GM10266 (cell line): ENCODE measurements around the gene RRAD.

Experiments used
- DNase-seq: peaks from one replicate; pipeline ENCODE4 v3.0.0; 2012; ENCODE audit errors: extremely low spot score
- CTCF ChIP-seq: IDR thresholded peaks from 2 replicates; pipeline ENCODE4 v1.5.1; 2012; ENCODE audit warnings: mild to moderate bottlenecking, low read depth; ENCODE audit not compliant: control insufficient read depth, insufficient read depth; ENCODE audit errors: missing control alignments

RRAD gene

DNA sequence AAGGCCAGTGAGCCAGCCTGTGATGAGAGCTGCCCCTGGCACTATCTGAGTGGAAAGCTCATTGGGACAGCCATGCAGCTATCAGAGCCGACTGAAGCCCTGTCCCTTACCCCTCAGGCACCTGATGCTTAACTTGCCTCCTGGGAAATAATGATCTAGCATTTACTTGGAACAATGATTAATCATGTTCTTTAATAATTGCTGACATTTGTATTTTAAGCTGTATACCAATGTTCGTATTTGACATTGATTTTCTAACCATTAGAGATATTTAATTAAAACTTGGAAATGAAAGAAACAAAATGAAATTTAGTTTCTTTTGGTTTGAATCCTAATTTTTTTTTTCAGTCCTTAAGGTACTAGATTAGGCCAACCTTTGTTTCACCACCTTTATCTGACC, 34.5 kb downstream of the RRAD start:
- TF ChIP-seq CTCF = no peak
- DNase-seq = no peak

DNA sequence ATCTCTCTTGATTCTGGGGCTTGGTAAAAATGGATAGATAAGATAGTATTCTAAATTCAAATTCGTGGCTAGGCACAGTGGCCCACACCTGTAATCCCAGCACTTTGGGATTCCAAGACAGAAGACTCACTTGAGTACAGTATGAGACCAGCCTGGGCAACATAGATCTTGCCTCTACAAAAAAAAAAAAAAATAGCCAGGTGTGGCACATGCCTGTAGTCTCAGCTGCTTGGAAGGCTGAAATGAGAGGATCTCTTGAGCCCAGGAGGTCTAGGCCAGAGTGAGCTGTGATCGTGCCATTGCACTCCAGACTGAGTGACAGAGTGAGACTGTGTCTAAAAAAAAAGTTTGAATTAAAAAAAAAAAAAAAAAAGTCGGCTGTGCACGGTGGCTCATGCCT, 35.7 kb downstream of the RRAD start:
- DNase-seq = no peak
- TF ChIP-seq CTCF = no peak

DNA sequence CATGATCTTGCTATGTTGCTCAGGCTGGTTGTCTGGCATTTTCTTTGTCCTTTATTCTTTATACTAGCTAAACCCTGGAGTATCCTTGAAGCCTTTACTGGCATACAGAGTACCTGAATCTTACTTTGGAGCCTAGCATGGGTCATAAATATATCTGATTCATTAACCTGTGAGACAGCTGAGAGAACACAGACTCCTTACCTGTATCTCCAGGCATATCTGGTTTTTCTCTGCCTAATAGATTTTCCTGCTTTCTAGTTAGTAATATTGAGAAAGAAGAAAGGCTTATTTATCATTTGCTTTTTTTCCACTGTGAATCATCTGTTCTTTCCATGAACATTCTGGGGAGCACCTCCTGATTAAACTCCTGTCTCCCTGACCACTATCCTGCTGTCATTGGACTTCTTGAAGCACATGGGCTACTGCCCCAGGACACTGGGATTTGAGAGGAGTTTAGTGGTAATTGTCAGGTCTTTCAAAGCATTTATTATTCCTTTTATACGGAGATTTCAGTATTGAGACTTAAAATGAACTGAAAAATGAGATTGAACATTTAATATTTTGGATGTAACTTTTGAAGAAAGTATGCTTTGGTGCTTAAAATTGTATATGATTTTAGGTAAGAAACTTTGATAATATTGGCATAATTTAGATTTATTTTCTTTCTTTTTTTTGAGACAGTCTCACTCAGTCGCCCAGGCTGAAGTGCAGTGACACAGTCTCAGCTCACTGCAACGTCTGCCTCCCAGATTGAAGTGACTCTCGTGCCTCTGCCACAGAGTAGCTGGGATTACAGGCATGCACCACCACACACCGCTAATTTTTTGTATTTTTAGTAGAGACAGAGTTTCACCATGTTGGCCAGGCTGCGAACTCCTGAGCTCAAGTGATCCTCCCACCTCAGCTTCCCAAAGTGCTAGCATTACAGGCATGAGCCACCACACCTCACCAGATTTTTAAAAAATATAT, 36.4 kb downstream of the RRAD start:
- DNase-seq = no peak
- TF ChIP-seq CTCF = no peak

DNA sequence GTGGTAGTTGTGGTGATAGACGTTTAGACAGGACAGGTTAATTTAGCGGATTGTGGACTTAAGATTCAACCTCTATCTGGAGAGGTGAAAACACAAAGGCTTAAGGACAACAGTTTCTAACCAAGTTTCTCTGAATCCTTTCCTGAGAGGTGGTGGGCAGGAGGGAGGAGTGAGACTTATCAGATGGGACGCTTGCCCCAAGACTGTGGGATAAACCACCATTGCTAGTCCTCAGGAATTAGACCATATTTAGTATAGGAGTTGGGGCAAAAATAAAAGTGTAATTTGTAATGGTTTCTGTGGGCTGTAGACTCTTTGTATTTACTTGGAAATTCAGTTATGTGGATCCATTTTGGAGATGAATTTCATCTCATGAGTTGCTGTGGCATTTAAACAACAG, 38.4 kb downstream of the RRAD start:
- no peak for DNase-seq
- TF ChIP-seq CTCF = no peak

DNA sequence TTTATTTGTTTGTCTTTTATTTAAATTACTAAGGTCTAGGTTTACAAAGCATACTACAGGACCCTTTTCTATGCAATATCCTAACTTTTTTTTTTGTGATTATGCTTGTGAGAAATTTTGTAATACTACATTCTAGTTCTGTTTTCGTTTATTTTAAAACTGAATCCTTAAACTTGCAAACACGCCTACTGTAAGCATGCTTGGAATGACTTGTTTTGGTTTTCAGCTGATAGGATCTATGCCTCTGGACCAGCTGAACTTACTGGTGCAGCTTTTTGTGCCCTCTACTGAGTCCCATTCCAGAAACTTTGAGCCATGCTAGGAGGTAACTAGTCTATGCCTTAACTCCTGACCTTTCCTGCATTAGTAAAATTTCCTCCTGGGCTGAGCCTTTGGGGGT, 39.0 kb downstream of the RRAD start:
- TF ChIP-seq CTCF = no peak
- no peak for DNase-seq

GRCh38 chr16:66885491-66885890, 39.8 kb downstream of the RRAD start:
- no peak for DNase-seq
- no peak for TF ChIP-seq CTCF

- DNase-seq = no peak
- TF ChIP-seq CTCF = no peak
Measured at GRCh38 chr16:66882702-66883101, 42.6 kb downstream of the RRAD start.
